ENCODE data around the gene LSM2. TPM values are rescaled to one million over a fixed set of nuclear protein-coding genes. Genes with fewer than 3 reads are reported as not detected.
A peak's percentile ranks its signal among the peaks of the same experiment; 100 is the strongest.
"Not testable (repeated sequence)": the region's sequence is repeated elsewhere in the genome, so short reads cannot be mapped to it uniquely, and the experiment has no call there.

LSM2 gene
- total RNA-seq, result 19.4 TPM
- long read RNA-seq, transcript LSM2-208 (5 exons, 876 nt), result major isoform, 12 of 12 reads
- long read RNA-seq, partial matches to known transcripts, result 0 of 12 reads
- long read RNA-seq, other reads (novel, unspliced or antisense), result 0 of 12 reads

DNA sequence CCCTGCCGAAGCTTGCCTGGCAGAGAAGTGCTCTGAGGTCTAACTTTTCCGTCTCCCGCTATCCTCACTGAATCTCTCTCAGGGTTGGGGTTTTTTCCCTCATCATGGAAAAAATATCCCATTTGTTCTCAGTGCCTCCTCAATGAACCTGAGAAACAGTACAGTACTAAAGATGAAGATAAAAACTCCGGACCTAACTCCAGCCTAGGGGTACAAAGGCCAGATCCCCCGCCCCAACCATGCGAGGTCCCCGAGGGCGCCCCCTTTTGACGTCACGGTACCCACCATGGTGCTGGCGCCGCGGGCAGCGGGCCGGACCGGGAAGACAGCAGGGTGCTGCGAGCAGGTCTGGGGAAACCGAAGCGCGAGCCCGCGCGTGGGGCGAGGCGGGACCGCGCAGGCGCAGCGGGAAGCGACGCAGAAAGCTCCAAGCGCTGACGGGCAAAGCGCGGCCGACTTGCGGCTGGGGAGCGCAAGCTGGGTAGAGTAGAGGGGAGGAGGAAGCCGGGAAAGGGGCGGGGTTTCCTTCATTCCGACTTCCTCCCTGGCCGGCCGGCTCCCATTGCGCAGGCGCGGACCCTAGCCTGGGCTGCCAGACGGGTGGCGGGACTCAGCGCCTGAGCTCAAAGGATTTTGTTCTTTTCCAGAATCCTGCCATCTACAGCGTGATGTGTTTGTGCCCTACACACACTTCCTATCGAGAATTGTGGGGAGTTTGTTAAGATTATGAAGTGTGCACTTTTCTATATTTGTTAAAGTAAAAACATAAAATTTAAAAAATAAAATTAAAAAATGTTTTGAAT is at the start of gene LSM2:
TSS of gene LSM2 (minus strand) at position 497 of the 803 bp plus-strand sequence. CDS start at position 288, 209 bp downstream.
- no peaks in the 10 kb centered on the region for H3K9me3 ChIP-seq (replicated peaks)
- TF ChIP-seq, protein P1, sequence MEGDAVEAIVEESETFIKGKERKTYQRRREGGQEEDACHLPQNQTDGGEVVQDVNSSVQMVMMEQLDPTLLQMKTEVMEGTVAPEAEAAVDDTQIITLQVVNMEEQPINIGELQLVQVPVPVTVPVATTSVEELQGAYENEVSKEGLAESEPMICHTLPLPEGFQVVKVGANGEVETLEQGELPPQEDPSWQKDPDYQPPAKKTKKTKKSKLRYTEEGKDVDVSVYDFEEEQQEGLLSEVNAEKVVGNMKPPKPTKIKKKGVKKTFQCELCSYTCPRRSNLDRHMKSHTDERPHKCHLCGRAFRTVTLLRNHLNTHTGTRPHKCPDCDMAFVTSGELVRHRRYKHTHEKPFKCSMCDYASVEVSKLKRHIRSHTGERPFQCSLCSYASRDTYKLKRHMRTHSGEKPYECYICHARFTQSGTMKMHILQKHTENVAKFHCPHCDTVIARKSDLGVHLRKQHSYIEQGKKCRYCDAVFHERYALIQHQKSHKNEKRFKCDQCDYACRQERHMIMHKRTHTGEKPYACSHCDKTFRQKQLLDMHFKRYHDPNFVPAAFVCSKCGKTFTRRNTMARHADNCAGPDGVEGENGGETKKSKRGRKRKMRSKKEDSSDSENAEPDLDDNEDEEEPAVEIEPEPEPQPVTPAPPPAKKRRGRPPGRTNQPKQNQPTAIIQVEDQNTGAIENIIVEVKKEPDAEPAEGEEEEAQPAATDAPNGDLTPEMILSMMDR (IDR thresholded peaks at IDR 0.05; ENCODE audit: borderline replicate concordance), result peak; percentile 30
- H3K4me1 ChIP-seq, result peaks cover 20% of the 10 kb centered on the region
- peak within 1 kb of the TSS; percentile 94 for H3K27ac ChIP-seq (replicated peaks)
- H3K4me3 ChIP-seq, result peak within 1 kb of the TSS; percentile 79
- H3K27me3 ChIP-seq (ENCODE audit: low read depth), result no peaks in the 10 kb centered on the region
- DNase-seq, result peak; percentile 98
- intact Hi-C loops (cut with micrococcal nuclease), result no loop called here
- peaks cover 9% of the 10 kb centered on the region for H3K36me3 ChIP-seq

DNA sequence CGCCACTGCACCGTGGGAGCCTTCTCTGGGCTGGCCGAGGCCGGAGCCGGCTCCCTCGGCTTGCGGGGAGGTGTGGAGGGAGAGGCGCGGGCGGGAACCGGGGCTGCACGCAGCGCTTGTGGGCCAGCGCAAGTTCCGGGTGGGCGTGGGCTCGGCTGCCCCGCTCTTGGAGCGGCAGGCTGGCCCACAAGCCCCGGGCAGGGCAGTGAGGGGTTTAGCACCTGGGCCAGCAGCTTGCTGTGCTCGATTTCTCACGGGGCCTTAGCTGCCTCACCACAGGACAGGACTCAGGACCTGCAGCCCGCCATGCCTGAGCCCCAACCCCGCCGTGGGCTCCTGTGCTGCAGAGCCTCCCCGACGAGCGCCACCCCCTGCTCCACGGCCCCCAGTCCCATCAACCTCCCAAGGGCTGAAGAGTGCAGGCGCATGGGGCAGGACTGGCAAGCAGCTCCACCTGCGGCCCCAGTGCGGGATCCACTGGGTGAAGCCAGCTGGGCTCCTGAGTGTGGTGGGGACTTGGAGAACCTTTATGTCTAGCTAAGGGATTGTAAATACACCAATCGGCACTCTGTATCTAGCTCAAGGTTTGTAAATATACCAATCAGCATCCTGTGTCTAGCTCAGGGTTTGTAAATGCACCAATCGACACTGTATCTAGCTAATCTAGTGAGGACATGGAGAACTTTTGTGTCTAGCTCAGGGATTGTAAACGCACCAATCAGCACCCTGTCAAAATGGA is 45.4 kb upstream of the LSM2 start:
- H3K27ac ChIP-seq (replicated peaks); H3K27me3 ChIP-seq (ENCODE audit: low read depth); H3K36me3 ChIP-seq; intact Hi-C loops (cut with micrococcal nuclease); H3K4me1 ChIP-seq; H3K4me3 ChIP-seq; DNase-seq; H3K9me3 ChIP-seq (replicated peaks): not testable (repeated sequence)

DNA sequence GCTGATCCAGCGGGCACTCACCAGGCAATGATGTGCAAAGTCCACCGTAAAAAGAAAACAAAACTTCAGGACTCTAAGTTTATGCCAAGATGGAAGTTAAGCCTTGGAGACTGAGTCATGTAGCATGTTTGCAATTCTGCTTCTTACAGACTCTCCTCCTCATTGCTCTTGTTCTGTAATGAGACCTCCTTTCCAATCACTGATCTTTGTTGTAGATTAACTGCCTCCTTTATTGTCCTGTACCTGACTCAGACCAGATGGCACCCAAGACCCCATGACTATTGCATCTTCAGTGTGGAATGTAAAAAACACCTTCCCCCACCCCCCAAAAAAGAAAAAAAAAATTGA is 44.7 kb upstream of the LSM2 start:
- no peak overlapping the region for H3K4me3 ChIP-seq
- intact Hi-C loops (cut with micrococcal nuclease), result no loop called here
- no peaks in the 10 kb centered on the region for H3K4me1 ChIP-seq
- H3K9me3 ChIP-seq (replicated peaks), result no peaks in the 10 kb centered on the region
- TF ChIP-seq, protein P1 (IDR thresholded peaks at IDR 0.05; ENCODE audit: borderline replicate concordance), result no peak
- no peaks in the 10 kb centered on the region for H3K27me3 ChIP-seq (ENCODE audit: low read depth)
- no peaks in the 10 kb centered on the region for H3K36me3 ChIP-seq
- no peak for DNase-seq
- no peak overlapping the region for H3K27ac ChIP-seq (replicated peaks)

DNA sequence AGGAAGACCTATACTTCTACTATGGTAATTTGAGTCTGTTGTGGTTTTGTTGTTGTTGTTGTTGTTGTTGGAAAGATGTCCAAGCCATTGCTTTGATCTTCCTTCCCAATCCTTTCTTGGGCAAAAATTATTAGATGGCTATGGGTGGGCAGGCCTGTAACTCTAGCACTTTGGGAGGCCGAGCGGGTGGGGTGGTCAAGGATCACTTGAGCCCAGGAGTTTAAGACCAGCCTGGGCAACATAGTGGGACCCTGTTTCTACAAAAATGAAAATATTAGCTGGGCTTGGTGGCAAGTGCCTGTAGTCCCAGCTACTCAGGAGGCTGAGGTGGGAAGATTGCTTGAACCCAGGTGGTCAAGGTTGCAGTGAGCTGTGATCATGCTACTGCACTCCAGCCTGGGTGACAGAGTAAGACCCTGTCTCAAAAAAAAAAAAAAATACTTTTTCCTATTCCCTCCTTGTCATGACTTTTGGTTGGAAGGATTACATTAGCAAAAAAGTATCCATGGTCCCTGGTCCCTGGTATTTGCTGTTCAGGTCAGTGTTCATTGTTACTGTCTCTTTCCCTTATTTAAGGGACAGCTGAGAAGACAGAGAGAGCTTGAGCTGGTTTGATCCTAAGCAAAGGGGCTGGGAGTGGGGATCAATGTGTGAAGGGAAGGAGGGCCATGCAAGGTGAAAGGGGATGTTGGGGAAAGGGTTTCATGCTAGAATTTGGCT is 44.2 kb upstream of the LSM2 start:
- no peaks in the 10 kb centered on the region for H3K4me1 ChIP-seq
- H3K27me3 ChIP-seq (ENCODE audit: low read depth), result no peaks in the 10 kb centered on the region
- no peaks in the 10 kb centered on the region for H3K9me3 ChIP-seq (replicated peaks)
- H3K27ac ChIP-seq (replicated peaks), result no peak overlapping the region
- intact Hi-C loops (cut with micrococcal nuclease), result no loop called here
- no peak for DNase-seq
- no peak overlapping the region for H3K4me3 ChIP-seq
- H3K36me3 ChIP-seq, result no peaks in the 10 kb centered on the region
- TF ChIP-seq, protein P1 (IDR thresholded peaks at IDR 0.05; ENCODE audit: borderline replicate concordance), result no peak

DNA sequence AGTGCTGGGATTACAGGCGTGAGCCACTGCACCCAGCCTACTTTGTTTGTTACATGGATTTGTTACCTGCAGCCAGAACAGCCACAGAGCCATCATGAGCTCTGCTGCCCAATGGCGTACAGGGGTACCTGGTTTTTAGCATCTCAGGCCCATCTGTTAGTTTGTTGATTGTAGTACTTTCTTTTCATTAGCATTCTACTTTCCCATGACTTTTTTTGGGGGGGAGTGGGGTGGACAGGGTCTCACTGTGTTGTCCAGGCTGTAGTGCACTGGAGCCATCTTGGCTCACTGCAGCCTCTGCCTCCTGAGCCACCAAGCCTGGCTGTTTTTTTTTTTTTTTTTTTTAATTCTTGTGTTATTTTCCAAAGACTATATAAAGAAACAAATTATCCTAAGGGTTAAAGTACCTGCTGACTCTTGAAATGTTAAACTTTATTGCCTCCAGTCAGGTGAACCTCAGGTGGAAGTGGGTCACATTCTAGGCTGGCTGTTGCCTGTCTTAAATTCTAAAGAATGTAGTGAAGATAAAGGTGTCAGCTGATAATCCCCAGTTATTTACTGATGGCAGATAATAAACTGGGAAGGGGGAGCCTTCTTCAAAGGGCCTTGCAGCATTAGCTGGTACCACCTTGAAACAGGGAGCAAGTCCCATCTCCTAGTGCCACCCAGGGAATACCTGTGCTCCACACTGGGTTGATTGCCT is 40.7 kb upstream of the LSM2 start:
- TF ChIP-seq, protein P1 (IDR thresholded peaks at IDR 0.05; ENCODE audit: borderline replicate concordance), result no peak
- Histone ChIP-seq H3K4me3 (no peak overlapping the region), H3K36me3 (no peaks in the 10 kb centered on the region), H3K27me3 (ENCODE audit: low read depth) (no peaks in the 10 kb centered on the region), H3K27ac (replicated peaks) (no peak overlapping the region), H3K4me1 (no peaks in the 10 kb centered on the region), H3K9me3 (replicated peaks) (no peaks in the 10 kb centered on the region)
- no peak for DNase-seq
- intact Hi-C loops (cut with micrococcal nuclease), result no loop called here

Data from left ventricle myocardium inferior (tissue), 1 donor.